ENCODE data around the gene KCNH1. TPM values are rescaled to one million over a fixed set of nuclear protein-coding genes. Genes with fewer than 3 reads are reported as not detected.

KCNH1 gene
- total and polyA plus RNA-seq, 2 of the 4 experiments (the other 2 are of a cell fraction), result 0.27 to 0.54 TPM

DNA sequence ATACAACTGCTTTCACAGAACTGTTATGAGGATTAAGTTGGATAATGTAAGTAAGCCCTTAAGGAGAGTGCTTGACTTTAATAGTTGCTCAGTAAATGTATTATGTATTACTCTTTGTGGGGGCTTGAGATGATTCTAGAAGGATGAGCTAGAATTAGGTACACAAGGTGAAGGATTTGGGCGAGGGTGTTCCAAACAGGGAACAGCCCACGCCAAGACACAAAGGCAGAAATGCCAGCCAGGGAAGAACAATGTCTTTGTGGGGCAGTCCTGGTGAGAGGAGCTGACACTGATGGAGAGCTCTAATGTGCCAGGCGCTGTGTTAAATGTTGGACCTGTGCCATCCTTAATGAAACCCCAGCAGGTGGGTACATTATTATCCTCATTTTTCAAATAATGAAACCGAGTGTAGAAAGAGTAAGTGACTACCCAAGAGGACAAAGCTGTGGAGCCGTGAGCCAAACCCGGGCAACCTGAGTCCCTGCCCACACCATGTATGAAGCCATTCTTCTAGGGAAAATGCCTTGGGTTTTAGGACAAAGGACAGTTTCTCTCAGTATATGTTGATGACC, 442.8 kb downstream of the KCNH1 start:
- no peak overlapping the region for H3K14ac ChIP-seq (replicated peaks; ENCODE audit: low read depth, low read length)
- no peak overlapping the region for H4K5ac ChIP-seq (ENCODE audit: low read depth, low read length)
- H2BK5ac ChIP-seq (ENCODE audit: low read depth, low read length, poor library complexity, severe bottlenecking), result no peak overlapping the region
- no peak overlapping the region for H3K56ac ChIP-seq (ENCODE audit: extremely low read depth, insufficient read depth, low read length)
- CTCF ChIA-PET, result no interaction called here
- H2AK9ac ChIP-seq (replicated peaks; ENCODE audit: low read depth, low read length, poor library complexity), result no peak overlapping the region
- peaks cover 3% of the 10 kb centered on the region; the same call in 1 of the 2 replicates for H3K4me1 ChIP-seq (ENCODE audit: control insufficient read depth, insufficient read depth, low read length)
- intact Hi-C loops (cut with micrococcal nuclease) (no loop called here), dilution Hi-C loops (cut with HindIII; ENCODE audit: low sequenced_read_pairs, unreplicated experiment) (no loop called here), in situ Hi-C loops (cut with MboI; ENCODE audit: low sequenced_read_pairs) (no loop called here)
- no peak for DNase-seq
- no peaks in the 10 kb centered on the region for H3K36me3 ChIP-seq (ENCODE audit: control insufficient read depth, insufficient read depth, low read length)
- H3K23ac ChIP-seq (ENCODE audit: low read depth, low read length), result no peak overlapping the region
- no peak for TF ChIP-seq MXI1 (IDR thresholded peaks at IDR 0.05; ENCODE audit: borderline replicate concordance, low read depth, low read length)
- TF ChIP-seq POLR2A (IDR thresholded peaks at IDR 0.05; ENCODE audit: low read depth, low read length), result no peak
- TF ChIP-seq RCOR1 (IDR thresholded peaks at IDR 0.05; ENCODE audit: insufficient replicate concordance, low read length), result no peak
- POLR2A ChIA-PET (ENCODE audit: unreplicated experiment), result no interaction called here
- H3K9ac ChIP-seq (ENCODE audit: low read depth, low read length), result no peak overlapping the region
- H2BK20ac ChIP-seq (ENCODE audit: low read depth, low read length), result no peak overlapping the region
- WGBS, 2 experiments (ENCODE audit: extremely low coverage in 2 of 2, insufficient read length in 1 of 2), result no CpG with 5 or more reads among the region's 6 CpGs
- H3K27me3 ChIP-seq (ENCODE audit: control insufficient read depth, insufficient read depth, low read length), result no peaks in the 10 kb centered on the region
- 0 out of 2 replicates have a peak, but pooled peaks cover 2% of the 10 kb centered on the region for H3K9me1 ChIP-seq (ENCODE audit: insufficient read depth, low read length)
- H2AFZ ChIP-seq (replicated peaks; ENCODE audit: low read length, poor library complexity), result no peak overlapping the region
- no peak overlapping the region for H4K91ac ChIP-seq (ENCODE audit: insufficient read depth, low read depth, low read length)
- no peak overlapping the region for H3K4me3 ChIP-seq (ENCODE audit: insufficient read depth, low read depth, low read length)
- H3K79me1 ChIP-seq (ENCODE audit: low read depth in 1 of 2, low read length in 2 of 2), result no peaks in the 10 kb centered on the region
- H4K20me1 ChIP-seq (ENCODE audit: insufficient read depth, low read length), result no peaks in the 10 kb centered on the region
- H3K4ac ChIP-seq (ENCODE audit: low read depth, low read length), result no peak overlapping the region
- H3K18ac ChIP-seq (ENCODE audit: low read depth, low read length), result no peak overlapping the region
- no peak overlapping the region for H3K4me2 ChIP-seq (ENCODE audit: low read depth, low read length)
- H4K8ac ChIP-seq (ENCODE audit: low read depth in 2 of 2, low read length in 2 of 2), result no peak overlapping the region
- H2BK120ac ChIP-seq (ENCODE audit: low read depth, low read length), result no peak overlapping the region
- no peak for ATAC-seq (ENCODE audit: low read depth)
- no peak overlapping the region for H3K27ac ChIP-seq (ENCODE audit: insufficient read depth, low read length)
- H2BK15ac ChIP-seq (ENCODE audit: low read depth, low read length), result no peak overlapping the region
- no TSS peak for BruUV-seq (replicated peaks)
- no peak overlapping the region for H2AK5ac ChIP-seq (ENCODE audit: low read depth, low read length)
- no peaks in the 10 kb centered on the region for H3K9me3 ChIP-seq (ENCODE audit: control insufficient read depth, insufficient read depth, low read length)
